C4-2B (cell line): Measurements from ENCODE around the gene FBXW9.

Source experiments
- CTCF ChIP-seq: fragments of 450-650 bp; conservative IDR thresholded peaks from 2 replicates; pipeline ENCODE4 v1.5.1; 2017; ENCODE audit warnings: mild to moderate bottlenecking
- ZFX ChIP-seq: fragments of 450-650 bp; IDR thresholded peaks from 2 replicates; pipeline ENCODE4 v1.6.1; 2017

DNA sequence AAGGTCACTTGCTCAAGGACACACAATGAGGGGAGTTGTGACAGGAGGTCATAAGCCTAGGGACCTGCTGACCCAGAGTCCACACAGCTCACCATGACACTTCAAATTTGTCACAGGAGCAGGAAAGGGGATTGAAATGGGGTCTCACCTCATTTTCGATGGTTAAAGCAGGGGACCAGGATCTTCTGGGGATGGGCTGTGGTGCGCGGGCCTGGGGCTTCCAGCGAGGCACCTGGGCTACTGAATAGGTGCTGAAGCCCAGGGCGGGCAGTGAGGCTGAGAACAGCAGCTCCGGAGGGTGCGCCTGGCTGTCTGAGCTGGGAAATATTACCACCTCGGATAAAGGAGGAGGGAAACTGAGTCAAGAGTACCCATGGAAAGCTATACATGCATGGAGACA is 40.9 kb downstream of the FBXW9 start:
- no peak for TF ChIP-seq CTCF
- no peak for TF ChIP-seq ZFX
